A673 (cell line): ENCODE results near the gene CARD11.

Experiments used
- EZH2 ChIP-seq: fragments of 200-600 bp; sonication (generic); IDR thresholded peaks from 2 replicates; pipeline ENCODE4 v1.6.1; 2017; ENCODE audit warnings: borderline replicate concordance, low read depth, mild to moderate bottlenecking, mixed read lengths, antibody characterized with exemption, low read length; ENCODE audit not compliant: poor library complexity, severe bottlenecking
- TF ChIP-seq, protein P1 (sequence below): fragments of 300-800, 200-600 bp; sonication (generic); conservative IDR thresholded peaks from 2 replicates; pipeline ENCODE4 v1.5.1; 2017; ENCODE audit warnings: low read depth, mild to moderate bottlenecking, antibody characterized with exemption, low read length, moderate library complexity, mixed read lengths

DNA sequence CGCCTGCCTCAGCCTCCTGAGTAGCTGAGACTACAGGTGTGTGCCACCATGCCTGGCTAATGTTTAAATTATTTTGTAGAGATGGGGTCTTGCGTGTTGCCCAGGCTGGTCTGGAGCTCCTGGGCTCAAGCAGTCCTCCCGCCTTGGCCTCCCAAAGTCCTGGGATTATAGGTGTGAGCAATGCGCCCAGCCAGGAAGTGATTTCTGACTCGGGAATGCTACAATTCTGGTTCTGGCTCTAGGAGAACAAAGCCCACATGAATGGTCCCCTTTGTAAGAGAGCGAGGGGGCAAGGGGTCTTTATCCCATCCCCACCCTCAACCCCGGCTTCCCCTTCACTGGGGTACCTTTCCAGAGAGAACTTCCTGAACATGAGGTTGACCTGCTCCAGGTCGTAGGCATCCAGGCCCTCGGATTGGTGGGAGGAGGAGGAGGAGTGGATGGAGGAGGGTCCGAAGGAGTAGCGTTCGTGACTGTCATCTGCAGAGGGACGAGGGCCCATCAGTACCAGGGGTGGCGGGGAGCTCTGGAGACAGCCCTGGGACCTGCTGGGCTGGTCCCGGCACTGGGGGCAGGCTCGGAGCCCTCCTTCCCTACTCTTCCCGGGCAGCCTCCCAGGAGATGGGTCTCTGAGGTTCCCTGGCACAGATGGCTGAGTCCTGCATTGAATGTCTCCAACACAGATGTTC is 119.6 kb downstream of the CARD11 start:
- TF ChIP-seq EZH2, result no peak
- TF ChIP-seq, protein P1, sequence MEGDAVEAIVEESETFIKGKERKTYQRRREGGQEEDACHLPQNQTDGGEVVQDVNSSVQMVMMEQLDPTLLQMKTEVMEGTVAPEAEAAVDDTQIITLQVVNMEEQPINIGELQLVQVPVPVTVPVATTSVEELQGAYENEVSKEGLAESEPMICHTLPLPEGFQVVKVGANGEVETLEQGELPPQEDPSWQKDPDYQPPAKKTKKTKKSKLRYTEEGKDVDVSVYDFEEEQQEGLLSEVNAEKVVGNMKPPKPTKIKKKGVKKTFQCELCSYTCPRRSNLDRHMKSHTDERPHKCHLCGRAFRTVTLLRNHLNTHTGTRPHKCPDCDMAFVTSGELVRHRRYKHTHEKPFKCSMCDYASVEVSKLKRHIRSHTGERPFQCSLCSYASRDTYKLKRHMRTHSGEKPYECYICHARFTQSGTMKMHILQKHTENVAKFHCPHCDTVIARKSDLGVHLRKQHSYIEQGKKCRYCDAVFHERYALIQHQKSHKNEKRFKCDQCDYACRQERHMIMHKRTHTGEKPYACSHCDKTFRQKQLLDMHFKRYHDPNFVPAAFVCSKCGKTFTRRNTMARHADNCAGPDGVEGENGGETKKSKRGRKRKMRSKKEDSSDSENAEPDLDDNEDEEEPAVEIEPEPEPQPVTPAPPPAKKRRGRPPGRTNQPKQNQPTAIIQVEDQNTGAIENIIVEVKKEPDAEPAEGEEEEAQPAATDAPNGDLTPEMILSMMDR, result no peak
